Anterior cingulate cortex (tissue), 58 donors: ENCODE data around the gene TNFRSF8.

Experiments
- DNase-seq, 58 donors: peaks; one replicate each; lab custom pipeline; 2025; lab: John Stamatoyannopoulos, UW

The TNFRSF8 gene

DNA sequence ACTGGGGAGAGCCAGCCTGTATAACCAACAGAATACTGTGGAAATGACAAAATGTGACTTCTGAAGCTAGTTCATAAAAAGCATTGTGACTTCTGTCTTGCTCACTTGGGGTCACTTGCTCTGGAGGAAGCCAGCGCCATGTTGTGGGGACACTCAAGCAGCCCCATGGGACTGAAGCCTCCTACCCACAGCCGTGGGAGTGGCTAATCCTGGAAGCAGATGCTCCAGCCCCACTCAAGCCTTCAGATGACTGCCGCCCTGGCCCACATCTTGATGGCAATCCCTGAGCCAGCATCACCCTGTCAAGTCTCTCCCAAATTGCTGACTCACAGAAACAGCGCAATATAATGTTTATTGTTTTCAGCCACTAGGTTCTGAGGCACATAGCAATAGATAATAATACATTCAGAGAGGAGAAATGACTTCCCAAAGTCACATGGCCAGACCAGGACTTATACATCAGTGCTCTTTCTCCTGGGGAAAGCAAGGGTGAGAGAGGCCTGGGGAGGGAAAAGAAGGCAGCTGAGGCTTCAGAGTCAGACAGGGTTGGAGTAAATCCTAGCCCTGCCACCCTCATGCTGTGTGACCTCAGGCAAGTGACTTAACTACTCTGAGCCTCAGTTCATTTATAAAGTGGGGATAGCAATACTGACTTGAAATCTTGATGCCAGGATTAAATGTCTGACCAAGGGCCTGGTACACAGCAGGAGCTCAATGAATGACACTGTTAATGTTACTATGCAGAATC lies 5.0 kb upstream of the TNFRSF8 start:
- no peak for DNase-seq

DNA sequence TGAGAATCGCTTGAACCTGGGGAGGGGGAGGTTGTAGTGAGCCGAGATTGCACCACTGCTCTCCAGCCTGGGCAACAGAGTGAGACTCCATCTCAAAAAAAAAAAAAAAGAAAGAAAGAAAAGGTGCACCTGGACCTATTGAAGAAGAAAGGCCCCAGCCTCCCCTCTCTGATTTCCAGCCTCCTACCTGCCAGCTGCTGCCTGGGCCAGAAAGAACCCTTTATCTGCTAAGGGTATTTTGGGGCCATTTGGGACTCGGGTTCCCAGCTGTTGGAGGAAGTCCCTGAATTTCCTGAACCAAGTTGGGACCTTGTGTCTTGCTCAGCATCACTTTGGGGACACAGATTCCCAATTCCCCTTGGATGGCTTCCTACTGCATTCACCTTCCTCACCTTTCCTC lies 3.9 kb upstream of the TNFRSF8 start:
- DNase-seq: no peak

DNA sequence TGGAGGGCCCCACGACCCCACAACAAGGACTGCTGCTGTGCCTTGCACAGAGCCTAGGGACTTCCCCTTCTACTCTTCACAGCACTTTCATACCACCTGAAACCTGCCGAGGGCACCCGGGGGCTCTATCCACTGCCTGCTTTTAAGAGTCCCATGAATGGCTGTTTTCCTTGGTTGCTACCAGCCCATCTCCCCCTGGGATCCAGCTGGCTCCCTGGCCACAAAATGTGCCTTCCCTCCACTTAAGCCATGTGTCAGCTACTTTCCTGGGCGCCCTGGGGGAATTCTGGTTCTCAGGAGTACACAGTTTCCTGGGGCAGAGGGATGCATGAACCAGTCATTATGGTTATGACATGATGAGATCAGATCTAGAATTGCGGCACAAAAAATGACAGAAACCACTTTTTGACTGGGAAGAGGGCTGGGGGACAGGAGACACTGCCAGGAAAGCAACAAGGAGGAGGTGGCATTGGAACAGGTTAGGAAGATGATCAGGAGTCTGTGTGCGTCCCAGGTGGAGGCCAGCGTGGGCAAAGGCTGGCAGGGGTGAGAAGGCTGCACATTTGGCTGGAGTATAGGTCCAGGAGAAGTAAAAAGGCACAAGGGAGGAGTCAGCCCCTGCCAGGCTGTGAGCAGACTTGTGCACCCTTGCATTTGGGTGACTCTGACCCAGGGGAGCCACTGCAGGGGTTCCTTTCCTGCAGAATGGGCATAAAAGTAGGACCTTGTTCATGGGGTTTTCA lies 3.2 kb upstream of the TNFRSF8 start:
- DNase-seq: no peak

DNA sequence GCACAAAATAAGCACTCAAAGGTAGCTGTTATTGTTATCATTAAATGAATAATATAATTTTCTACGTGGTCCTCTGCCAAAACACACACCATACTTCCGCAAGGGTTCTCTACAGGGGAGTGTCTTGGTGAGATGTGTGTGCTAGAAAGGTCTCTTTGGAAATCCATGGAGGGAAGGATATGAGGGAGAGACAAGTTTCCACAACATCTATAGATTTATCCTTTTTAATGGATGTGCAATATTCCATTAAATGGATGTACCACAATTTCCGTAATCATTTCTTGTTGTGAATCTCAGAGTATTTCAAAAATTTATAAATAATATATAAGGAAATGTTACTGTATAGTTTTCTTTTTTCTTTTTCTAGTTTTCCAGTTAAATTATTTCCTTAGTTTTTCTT lies 2.6 kb upstream of the TNFRSF8 start:
- DNase-seq: no peak

DNA sequence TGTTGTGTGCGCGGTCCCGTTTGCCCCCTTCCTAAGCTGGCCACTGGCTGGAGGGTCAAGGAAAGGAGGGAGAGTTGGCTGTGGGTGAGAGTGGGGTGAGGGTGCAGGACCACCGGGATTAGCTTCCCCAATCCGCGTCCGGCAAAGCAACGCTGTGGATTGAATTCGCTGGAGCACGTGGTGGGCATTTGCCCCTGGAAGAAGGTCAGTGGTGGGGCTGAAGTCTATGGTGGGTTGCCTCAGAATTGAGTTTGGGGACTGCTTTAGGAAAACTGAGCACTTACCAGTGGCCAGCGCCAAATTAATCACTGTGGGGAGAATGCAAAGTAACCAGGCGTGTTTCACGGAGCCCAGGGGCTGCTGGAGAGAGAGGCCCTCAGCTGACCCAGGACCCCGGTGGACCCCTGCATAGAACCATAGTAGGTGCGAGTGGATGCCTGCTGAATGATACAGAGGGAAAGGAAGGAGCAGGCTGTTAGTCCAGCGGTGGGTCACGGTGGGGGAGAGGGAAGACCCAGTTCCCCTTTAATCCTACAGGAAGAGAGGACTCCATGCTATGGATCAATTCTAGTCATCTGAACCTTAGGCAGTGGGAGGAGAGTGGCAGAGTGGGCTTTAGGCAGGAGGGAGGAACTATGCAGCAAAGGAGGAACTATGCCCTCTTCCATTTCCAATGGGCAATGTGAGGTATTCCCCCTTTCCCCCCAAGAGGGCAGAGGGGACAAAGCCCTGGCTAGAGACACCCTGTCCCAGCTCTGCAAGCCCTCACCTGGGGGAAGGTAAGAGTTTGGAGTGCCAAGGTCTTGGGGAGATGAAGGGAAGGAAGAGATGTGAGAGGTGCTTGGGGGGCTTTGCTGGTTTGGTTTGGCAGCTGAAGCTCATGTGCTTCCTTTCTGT lies 1.2 kb downstream of the TNFRSF8 start:
- DNase-seq: no peak

DNA sequence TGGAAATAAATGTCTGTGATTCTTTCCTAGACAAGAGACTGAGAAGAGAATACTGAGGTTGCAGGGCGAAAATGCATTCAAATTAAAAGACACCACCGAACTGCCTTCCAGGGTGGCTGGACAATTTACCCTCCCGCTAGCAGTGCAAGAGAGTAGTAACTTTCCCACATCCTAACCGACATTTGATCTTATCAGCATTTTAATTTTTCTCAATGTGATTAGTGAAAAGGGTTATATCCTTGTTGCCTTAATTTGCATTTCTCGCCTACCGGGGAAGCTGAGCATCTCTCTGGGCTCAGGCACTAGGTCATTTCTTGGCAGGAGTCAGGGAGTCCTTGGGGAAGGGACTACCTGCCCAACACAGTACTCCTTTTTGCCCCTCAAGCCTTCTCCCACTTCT lies 2.8 kb downstream of the TNFRSF8 start:
- DNase-seq: no peak

DNA sequence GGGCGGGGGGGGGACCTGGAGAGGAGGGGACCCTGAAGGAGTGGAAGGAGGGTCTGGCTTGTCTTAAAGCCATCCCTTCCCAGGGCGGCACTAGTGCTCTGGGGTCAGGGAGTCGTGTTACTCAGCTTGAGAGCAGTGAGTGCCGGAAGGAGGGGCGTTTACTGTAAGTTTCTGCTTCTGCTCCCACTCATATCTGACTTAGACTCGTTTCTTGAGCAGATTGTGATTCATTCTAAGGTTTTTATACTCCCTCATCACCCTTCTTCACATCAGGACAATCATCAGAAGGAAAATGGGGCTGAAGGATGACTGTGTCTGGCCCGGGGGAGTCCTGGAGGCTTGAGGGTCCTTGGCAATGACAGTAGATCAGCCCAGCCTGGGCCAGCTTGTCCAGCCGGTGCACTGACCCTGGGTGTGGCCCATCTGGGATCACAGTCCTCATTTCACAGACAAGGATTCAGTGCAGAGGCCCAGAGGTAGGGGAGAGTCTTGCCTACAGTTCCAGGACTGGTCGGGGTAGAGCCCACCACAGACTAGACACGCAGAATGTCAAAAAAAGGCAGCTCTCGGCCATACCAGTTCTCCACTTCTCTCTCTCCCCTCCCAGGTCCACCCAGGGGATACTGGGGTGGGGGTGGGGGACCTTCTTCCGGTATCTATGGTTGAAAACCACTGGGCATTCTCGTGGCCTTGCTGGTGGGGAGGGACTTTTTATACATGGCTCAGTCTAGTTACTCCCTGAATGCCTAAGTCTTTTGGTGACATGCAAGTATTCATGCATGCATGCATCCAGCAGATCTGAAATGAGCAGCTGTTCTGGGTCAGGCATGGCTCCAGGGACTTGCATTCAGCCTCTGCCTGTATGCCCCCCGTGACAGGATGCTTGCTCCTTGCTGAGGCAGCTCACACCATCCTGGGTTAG lies 5.1 kb downstream of the TNFRSF8 start:
- peak in 1 of 58 donors; percentile 40 for DNase-seq

DNA sequence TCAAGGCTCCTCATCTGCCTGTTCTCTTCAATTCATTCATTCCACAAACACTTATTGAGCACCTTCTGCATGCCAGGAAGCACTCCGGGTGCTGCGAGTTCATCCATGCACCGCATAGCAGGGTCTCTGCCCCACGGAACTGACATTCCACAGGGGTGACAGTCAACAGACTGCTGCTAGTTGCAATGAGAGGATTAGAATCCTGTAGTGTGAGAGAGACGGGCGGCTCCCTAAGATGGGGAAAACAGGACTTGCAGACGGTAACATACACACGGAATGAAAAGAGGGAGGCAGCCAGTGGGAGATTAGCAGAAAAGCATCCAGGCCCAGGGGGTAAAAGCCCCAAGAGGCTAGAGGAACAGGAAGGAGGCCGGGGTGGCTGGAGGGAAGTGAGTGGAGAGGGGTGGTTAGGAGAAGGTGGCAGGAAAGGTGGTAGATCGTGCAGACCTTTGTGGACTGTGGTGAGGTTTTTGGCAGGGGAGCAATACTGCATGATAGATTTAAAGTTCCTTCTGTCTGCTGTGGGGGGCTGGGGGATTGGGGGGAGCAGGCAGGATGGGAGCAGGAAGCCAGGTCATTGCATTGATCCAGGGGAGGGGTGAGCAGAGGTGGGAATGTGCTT lies 6.6 kb downstream of the TNFRSF8 start:
- DNase-seq: no peak

DNA sequence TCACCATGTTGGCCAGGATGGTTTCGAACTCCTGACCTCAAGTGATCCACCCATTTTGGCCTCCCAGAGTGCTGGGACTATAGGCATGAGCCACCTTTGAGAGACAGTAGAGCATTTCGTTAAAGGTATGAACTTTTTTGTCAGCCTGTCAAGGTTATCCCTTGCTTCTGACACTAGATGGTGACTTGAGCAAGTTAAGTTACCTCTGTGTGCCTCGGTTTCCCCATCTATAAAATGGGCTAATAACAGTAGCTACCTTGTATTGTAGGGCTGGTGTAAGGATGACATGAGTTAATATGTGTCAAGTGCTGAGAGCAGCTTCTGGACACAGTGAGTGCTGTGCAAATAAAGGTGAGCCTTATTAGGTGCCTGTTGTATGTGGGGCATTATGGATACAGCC lies 8.8 kb downstream of the TNFRSF8 start:
- no peak for DNase-seq

DNA sequence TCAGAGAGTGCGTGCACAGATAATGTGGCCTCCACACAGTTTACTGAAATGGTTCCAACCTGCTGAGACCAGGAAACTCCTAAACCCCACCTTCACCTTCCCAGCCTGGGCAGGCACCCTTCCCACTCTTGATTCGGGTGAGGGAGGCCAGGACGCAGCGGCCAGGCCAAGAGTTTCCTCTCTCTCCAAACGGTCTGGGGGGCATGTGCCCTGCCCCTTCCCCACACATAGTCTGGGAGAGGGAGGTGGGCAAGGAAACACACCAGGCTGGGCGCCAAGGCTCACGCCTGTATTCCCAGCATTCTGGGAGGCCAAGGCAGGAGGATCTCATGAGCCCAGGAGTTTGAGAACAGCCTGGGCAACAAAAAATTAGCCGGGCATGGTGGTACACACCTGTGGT lies 9.6 kb downstream of the TNFRSF8 start:
- DNase-seq: no peak

DNA sequence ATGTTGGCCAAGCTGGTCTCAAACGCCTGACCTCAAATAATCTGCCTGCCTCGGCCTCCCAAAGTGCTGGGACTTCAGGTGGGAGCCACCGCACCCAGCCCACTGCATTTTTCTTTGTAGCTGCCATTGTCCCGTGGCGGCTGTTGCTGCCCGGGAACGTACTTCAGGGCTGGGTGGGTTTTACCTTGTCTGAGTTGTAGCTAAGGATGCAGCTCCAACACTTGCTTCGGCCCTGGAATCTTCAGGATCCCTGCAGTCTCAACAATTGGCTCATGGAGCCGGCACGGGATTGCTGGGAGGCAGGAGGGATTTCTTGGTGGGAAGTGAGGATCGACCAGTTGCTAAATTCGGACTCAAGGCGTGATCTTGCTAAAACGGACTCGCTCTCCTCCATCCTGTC lies 10.7 kb downstream of the TNFRSF8 start:
- DNase-seq: no peak

DNA sequence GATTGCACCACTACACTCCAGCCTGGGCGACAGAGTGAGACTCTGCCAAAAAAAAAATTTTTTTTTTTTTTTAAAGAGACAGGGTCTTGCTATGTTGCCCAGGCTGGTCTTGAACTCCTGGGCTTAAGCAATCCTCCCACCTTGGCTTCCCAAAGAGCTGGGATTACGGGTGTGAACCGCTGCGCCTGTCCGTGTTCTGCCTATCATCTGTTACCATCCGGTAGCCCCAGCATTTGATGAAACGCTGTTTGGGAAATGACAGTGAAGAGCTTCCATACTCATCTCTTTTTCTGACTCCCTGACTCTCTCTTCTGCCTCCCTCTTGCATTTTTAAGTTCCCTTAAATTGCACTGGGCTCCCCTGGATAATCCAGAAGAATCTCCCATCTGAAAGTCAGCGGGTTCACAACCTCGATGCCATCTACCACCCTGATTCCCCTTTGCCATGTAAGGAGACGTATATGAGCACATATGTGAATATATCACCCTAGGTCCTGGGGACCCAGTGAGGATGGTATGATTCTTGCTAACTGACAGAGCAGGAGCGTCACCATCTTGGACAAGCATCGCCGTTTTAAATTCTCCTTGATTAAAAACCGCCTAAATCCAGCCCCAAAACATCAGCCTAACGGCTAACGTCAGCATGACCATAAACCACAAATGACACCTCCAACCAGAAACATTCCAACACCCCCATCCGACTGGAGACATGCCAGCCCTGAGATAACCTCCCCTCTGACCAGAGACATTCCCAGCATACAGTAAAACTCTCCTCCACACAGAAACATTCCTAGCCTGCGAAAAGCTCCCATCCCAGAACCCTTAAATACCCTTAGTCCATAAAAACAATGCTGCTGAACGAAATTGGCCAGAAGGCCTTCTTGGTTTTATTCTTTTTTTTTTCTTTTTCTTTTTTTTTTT lies 12.4 kb downstream of the TNFRSF8 start:
- no peak for DNase-seq

DNA sequence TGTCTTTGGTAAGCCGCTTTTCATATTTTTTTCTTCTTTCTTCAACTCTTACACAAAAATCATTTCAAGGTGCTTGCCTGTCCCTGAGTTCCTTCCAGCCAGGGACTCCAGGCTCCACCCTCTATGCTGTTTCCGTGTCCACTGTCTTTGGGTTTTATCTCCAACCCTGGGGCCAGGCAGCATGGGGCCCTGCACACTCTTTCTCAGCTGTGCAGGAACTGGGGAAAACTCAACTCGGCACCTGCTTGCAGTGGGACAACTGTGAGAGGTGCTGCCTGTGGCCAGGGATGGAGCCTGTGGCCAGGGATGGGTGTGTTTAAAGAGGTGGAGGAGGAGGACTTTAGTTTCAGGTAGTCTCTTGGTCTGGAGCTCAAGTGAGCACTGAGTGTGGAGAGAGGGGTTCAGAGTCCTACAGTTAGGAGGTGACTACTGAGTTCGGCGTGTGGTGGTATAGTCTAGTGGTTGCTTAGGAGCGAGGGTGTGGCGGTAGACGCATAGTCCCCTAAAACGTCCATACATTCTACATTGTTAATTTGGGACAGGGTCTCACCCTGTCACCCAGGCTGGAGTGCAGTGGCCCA lies 13.4 kb downstream of the TNFRSF8 start:
- DNase-seq: no peak

DNA sequence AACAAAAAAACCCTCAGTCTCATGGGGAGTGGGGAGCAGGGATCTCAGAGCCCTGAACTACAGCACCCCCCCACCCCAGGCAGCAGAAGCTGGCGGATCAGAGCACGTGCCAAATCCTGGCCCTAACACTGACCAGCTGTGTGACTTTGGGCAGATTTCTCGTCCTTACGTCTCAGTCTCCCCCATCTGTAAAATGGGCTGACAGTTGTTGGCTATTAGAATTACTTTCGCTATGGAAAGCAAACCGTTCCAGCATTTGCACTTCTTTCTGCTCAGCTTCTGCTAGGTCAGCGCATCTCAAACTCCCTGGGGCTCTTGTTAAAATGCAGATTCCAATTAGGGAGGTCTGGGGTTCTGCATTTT lies 15.5 kb downstream of the TNFRSF8 start:
- DNase-seq: no peak

DNA sequence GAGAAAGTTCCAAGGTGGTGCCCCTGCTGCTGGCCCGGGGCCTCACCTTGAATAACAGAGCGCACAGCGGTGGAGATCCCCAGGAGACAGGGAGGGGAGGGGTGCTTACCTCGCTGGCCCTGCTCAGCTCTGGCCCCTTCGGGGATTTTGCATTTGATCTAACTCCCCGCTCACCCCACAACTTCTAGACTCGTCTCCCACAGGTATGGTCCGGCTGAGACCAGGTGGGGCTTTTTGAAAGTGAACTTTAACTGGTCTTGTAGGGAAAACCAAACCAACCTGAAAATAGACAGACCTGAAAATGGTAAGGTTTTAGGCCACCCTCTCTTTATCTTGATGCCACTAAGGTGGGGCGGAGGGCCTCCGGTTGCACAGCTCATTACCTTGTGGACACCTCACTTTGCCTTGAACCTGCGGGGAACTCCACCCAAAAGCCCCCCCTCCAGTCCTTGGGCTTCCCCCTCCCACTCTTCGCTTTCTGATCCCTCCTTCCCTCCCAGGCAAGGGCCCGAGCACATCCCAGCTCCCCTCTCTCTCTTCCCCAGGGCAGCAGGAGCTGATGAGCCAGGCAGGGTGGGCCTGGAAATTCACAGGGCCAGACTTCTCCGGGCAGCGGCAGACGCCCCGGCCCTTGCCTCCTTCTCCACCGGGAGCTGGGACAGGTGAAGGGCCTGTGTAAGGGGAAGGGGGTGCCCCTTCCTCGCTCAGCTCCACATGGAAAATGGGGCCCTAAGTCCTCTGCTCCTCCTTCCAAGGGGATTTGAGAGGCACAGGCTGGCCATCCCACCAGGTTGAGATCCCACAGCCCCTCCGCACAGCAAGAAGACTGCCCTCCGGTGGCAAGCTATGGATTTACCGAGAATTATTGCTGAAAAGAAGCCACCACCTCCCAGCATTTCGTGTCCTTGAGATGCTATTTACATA lies 16.1 kb downstream of the TNFRSF8 start:
- peak in 3 of 58 donors; percentile 2 to 3 (median 3) for DNase-seq

DNA sequence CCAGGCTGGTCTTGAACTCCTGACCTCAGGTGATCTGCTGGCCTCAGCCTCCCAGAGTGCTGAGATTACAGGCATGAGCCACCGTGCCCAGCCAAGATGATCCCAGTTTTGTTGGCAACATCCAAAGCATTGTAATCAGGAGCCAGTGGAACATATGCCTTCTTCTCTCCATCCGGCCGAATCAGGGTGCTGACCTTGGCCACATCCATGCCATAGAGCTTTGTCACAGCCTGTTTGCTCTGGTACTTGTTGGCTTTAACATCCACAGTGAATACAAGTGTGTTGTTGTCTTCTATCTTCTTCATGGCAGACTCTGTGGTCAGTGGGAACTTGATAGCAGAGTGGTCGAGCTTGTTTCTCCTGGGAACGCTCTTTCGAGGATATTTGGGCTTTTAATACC lies 17.1 kb downstream of the TNFRSF8 start:
- no peak for DNase-seq
